GM19035 (cell line): ENCODE results near the gene PLK5.
"Not testable (repeated sequence)": the region's sequence is repeated elsewhere in the genome, so short reads cannot be mapped to it uniquely, and the experiment has no call there.

Source experiments
- ATAC-seq: cut with Tn5 transposase; IDR thresholded peaks from one replicate; pipeline ENCODE4 v1.9.1; 2021; ENCODE audit not compliant: unreplicated experiment

PLK5 gene

GRCh38 chr19:1523412-1524286 lies at the start of gene PLK5:
Gene PLK5 (plus strand): TSS chr19:1524077. CDS start chr19:1526997, 2,920 bp downstream.
- ATAC-seq = no peak

- no peak for ATAC-seq
Observed at GRCh38 chr19:1474765-1475351, 49.0 kb upstream of the PLK5 start.

- no peak for ATAC-seq
Observed at GRCh38 chr19:1475751-1476437, 48.0 kb upstream of the PLK5 start.

GRCh38 chr19:1477056-1477455 lies 46.8 kb upstream of the PLK5 start:
- ATAC-seq = not testable (repeated sequence)

- peak; percentile 87 for ATAC-seq
Observed at GRCh38 chr19:1478934-1479707, 44.8 kb upstream of the PLK5 start, which contains the start of gene C19orf25. Gene C19orf25 (minus strand): TSS chr19:1479215. CDS start chr19:1478903, 312 bp downstream.

GRCh38 chr19:1481224-1481892 lies 42.5 kb upstream of the PLK5 start:
- no peak for ATAC-seq

GRCh38 chr19:1481893-1482360 lies 42.0 kb upstream of the PLK5 start:
- no peak for ATAC-seq

- no peak for ATAC-seq
Observed at GRCh38 chr19:1482361-1483130, 41.3 kb upstream of the PLK5 start.

GRCh38 chr19:1483131-1483978 lies 40.5 kb upstream of the PLK5 start:
- ATAC-seq = no peak

- no peak for ATAC-seq
Observed at GRCh38 chr19:1483979-1484428, 39.9 kb upstream of the PLK5 start.

- ATAC-seq = no peak
Observed at GRCh38 chr19:1486720-1487575, 36.9 kb upstream of the PLK5 start.

- ATAC-seq = no peak
Observed at GRCh38 chr19:1487576-1488281, 36.1 kb upstream of the PLK5 start.

- no peak for ATAC-seq
Observed at GRCh38 chr19:1488282-1488601, 35.6 kb upstream of the PLK5 start.

GRCh38 chr19:1489463-1490310 lies 34.2 kb upstream of the PLK5 start:
- no peak for ATAC-seq

GRCh38 chr19:1490311-1491113 lies 33.4 kb upstream of the PLK5 start, which contains the start of gene PCSK4:
Gene PCSK4 (minus strand): TSS chr19:1490350. CDS start chr19:1490346, 4 bp downstream.
- peak; percentile 81 for ATAC-seq
